ENCODE results near the gene KRT26.

DNA sequence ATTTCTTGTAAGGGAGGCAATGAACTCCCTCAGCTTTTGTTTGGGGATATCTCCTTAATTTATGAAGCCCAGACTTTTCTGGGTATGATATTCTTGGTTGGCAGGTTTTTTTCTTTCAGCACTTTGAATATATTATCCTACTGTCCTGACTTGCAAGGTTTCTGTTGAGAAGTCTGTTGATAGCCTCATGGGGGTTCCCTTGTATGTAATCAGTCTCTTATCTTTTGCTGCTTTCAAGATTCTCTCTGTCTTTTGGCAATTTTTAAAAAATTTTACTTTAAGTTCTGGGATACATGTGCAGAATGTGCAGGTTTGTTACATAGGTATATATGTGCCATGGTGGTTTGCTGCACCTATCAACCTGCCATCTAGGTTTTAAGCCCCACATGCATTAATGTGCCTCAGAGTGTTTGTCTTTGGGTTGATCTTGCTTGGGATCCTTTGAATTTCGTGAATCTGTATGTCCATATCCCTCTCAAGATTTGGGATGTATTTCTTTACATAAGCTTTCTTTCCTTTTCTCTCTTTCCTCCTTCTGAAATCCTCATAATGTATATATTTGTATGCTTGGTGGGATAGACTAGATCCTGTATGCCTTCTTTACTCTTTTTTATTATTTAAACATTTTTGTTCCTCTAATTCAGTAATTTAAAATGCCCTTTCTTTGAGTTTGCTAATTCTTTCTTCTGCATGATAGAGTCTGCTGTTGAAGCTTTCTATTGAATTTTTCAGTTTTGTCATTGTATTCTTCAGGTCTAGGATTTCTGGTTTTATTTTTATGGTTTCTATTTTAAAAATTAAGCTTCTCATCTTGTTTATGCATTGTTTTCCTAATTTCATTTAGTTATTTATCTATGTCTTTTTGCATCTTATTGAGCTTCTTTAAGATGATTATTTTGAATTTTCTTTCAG, 11.6 kb downstream of the KRT26 start:
- TF ChIP-seq, protein P1, sequence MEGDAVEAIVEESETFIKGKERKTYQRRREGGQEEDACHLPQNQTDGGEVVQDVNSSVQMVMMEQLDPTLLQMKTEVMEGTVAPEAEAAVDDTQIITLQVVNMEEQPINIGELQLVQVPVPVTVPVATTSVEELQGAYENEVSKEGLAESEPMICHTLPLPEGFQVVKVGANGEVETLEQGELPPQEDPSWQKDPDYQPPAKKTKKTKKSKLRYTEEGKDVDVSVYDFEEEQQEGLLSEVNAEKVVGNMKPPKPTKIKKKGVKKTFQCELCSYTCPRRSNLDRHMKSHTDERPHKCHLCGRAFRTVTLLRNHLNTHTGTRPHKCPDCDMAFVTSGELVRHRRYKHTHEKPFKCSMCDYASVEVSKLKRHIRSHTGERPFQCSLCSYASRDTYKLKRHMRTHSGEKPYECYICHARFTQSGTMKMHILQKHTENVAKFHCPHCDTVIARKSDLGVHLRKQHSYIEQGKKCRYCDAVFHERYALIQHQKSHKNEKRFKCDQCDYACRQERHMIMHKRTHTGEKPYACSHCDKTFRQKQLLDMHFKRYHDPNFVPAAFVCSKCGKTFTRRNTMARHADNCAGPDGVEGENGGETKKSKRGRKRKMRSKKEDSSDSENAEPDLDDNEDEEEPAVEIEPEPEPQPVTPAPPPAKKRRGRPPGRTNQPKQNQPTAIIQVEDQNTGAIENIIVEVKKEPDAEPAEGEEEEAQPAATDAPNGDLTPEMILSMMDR (IDR thresholded peaks at IDR 0.05): no peak
- no peak for TF ChIP-seq POLR2A (IDR thresholded peaks at IDR 0.05)
